Hepatocyte (in vitro differentiated cells): ENCODE measurements around the gene ACOT12. TPM values are rescaled to one million over a fixed set of nuclear protein-coding genes. Genes with fewer than 3 reads are reported as not detected.

Source experiments
- DNase-seq: peaks from one replicate; pipeline ENCODE4 v3.0.0-alpha.2; 2016; ENCODE audit warnings: low spot score
- H2AFZ ChIP-seq: fragments of 200-600 bp; sonication (generic); 2 replicates; pipeline ENCODE4 v1.6.0; 2016; ENCODE audit warnings: antibody characterized with exemption, mild to moderate bottlenecking
- H3K27ac ChIP-seq: fragments of 200-600 bp; sonication (generic); 2 replicates; pipeline ENCODE4 v1.5.1; 2016; ENCODE audit warnings: mild to moderate bottlenecking
- H3K27me3 ChIP-seq: fragments of 200-600 bp; sonication (generic); 2 replicates; pipeline ENCODE4 v1.6.1; 2016
- H3K36me3 ChIP-seq: fragments of 200-600 bp; sonication (generic); replicated peaks from 2 replicates; pipeline ENCODE4 v1.5.1; 2016; ENCODE audit warnings: low read depth; ENCODE audit not compliant: insufficient read depth
- H3K4me1 ChIP-seq: fragments of 200-600 bp; sonication (generic); 2 replicates; pipeline ENCODE4 v1.5.1; 2016; ENCODE audit warnings: mild to moderate bottlenecking, moderate library complexity; ENCODE audit not compliant: insufficient read depth
- H3K4me2 ChIP-seq: fragments of 200-600 bp; sonication (generic); 2 replicates; pipeline ENCODE4 v1.6.0; 2016
- H3K4me3 ChIP-seq: fragments of 200-600 bp; sonication (generic); 2 replicates; pipeline ENCODE4 v1.5.1; 2016; ENCODE audit warnings: mild to moderate bottlenecking
- H3K79me2 ChIP-seq: fragments of 200-600 bp; sonication (generic); 2 replicates; pipeline ENCODE4 v1.6.0; 2017; ENCODE audit warnings: mild to moderate bottlenecking
- H3K9me2 ChIP-seq: fragments of 200-600 bp; sonication (generic); replicated peaks from 2 replicates; pipeline ENCODE4 v1.6.0; 2017; ENCODE audit warnings: mild to moderate bottlenecking; ENCODE audit not compliant: insufficient read depth
- H3K9me3 ChIP-seq: fragments of 200-600 bp; sonication (generic); 2 replicates; pipeline ENCODE4 v1.5.1; 2016; ENCODE audit warnings: low read depth, mild to moderate bottlenecking
- H4K20me1 ChIP-seq: fragments of 200-600 bp; sonication (generic); 2 replicates; pipeline ENCODE4 v1.6.0; 2016; ENCODE audit warnings: mild to moderate bottlenecking; ENCODE audit not compliant: insufficient read depth, poor library complexity, severe bottlenecking
- EZH2 ChIP-seq: fragments of 200-600 bp; sonication (generic); IDR thresholded peaks from 2 replicates; pipeline ENCODE4 v1.6.1; 2016; ENCODE audit warnings: antibody characterized with exemption, mild to moderate bottlenecking, borderline replicate concordance
- EZH2phosphoT487 ChIP-seq: fragments of 200-600 bp; sonication (generic); IDR thresholded peaks from one replicate; pipeline ENCODE4 v1.6.1; 2018; ENCODE audit warnings: antibody characterized with exemption, mild to moderate bottlenecking, low read depth, moderate library complexity; ENCODE audit not compliant: unreplicated experiment, severe bottlenecking
- WGBS: methylation state at CpG from one replicate; pipeline ENCODE4 v1.1.6; 2016; ENCODE audit warnings: low lambda C conversion rate; ENCODE audit errors: missing lambda C conversion rate; 5-methylcytosine and 5-hydroxymethylcytosine counted together
- polyA plus RNA-seq: library from polyadenylated mRNA; unstranded; fragments of >200 nt; fragmentation: Nextera tagmentation; extraction: Ambion mirVana; gene quantifications from 2 replicates; pipeline ENCODE4 v1.2.1, GENCODE V29; 2016
- total RNA-seq: library from RNA; depleted of rRNA; stranded (reverse); fragments of >200 nt; gene quantifications from 2 replicates; pipeline ENCODE4 v1.2.3, GENCODE V29; 2014
- TF ChIP-seq, protein P1 (sequence below): fragments of 200-600 bp; sonication (generic); IDR thresholded peaks from 2 replicates; pipeline ENCODE4 v1.5.1; 2016; ENCODE audit warnings: antibody characterized with exemption, mild to moderate bottlenecking; ENCODE audit not compliant: poor library complexity

Gene ACOT12
- total and polyA plus RNA-seq, 2 experiments from 2014 or later = 2.9 to 10.2 TPM

GRCh38 chr5:81354093-81354492 is 39.8 kb downstream of the ACOT12 start:
- no peak overlapping the region for H2AFZ ChIP-seq
- no peak overlapping the region for H3K4me3 ChIP-seq
- H4K20me1 ChIP-seq = no peaks in the 10 kb centered on the region
- WGBS = 38% methylated on average over 2 of the region's 2 CpGs
- H3K4me1 ChIP-seq = peaks cover 9% of the 10 kb centered on the region
- TF ChIP-seq, protein P1, sequence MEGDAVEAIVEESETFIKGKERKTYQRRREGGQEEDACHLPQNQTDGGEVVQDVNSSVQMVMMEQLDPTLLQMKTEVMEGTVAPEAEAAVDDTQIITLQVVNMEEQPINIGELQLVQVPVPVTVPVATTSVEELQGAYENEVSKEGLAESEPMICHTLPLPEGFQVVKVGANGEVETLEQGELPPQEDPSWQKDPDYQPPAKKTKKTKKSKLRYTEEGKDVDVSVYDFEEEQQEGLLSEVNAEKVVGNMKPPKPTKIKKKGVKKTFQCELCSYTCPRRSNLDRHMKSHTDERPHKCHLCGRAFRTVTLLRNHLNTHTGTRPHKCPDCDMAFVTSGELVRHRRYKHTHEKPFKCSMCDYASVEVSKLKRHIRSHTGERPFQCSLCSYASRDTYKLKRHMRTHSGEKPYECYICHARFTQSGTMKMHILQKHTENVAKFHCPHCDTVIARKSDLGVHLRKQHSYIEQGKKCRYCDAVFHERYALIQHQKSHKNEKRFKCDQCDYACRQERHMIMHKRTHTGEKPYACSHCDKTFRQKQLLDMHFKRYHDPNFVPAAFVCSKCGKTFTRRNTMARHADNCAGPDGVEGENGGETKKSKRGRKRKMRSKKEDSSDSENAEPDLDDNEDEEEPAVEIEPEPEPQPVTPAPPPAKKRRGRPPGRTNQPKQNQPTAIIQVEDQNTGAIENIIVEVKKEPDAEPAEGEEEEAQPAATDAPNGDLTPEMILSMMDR = no peak
- no peak for TF ChIP-seq EZH2
- TF ChIP-seq EZH2phosphoT487 = no peak
- H3K27ac ChIP-seq = peak overlapping the region; percentile 32
- H3K9me3 ChIP-seq = no peaks in the 10 kb centered on the region
- H3K36me3 ChIP-seq = no peaks in the 10 kb centered on the region
- no peak overlapping the region for H3K4me2 ChIP-seq
- H3K27me3 ChIP-seq = no peaks in the 10 kb centered on the region
- DNase-seq = no peak
- no peaks in the 10 kb centered on the region for H3K9me2 ChIP-seq
- H3K79me2 ChIP-seq = no peaks in the 10 kb centered on the region

GRCh38 chr5:81353189-81353588 is 40.7 kb downstream of the ACOT12 start:
- 58% methylated on average over 5 of the region's 5 CpGs for WGBS
- Histone ChIP-seq H3K9me3 (no peaks in the 10 kb centered on the region), H3K4me3 (no peak overlapping the region), H3K4me2 (peak overlapping the region; percentile 32), H3K27ac (peak overlapping the region; percentile 32), H4K20me1 (no peaks in the 10 kb centered on the region), H3K27me3 (no peaks in the 10 kb centered on the region), H3K36me3 (no peaks in the 10 kb centered on the region), H3K79me2 (no peaks in the 10 kb centered on the region), H2AFZ (no peak overlapping the region), H3K9me2 (no peaks in the 10 kb centered on the region), H3K4me1 (peaks cover 9% of the 10 kb centered on the region)
- TF ChIP-seq EZH2phosphoT487 (no peak), EZH2 (no peak)
- TF ChIP-seq, protein P1 = no peak
- peak; percentile 40 for DNase-seq

- H3K9me3 ChIP-seq = no peaks in the 10 kb centered on the region
- peaks cover 9% of the 10 kb centered on the region for H3K4me1 ChIP-seq
- H3K4me2 ChIP-seq = no peak overlapping the region
- H3K4me3 ChIP-seq = no peak overlapping the region
- H3K79me2 ChIP-seq = no peaks in the 10 kb centered on the region
- TF ChIP-seq, protein P1 = no peak
- TF ChIP-seq EZH2 (no peak), EZH2phosphoT487 (no peak)
- H3K27ac ChIP-seq = no peak overlapping the region
- DNase-seq = no peak
- H3K27me3 ChIP-seq = no peaks in the 10 kb centered on the region
- no peaks in the 10 kb centered on the region for H3K9me2 ChIP-seq
- H4K20me1 ChIP-seq = no peaks in the 10 kb centered on the region
- H3K36me3 ChIP-seq = no peaks in the 10 kb centered on the region
- no peak overlapping the region for H2AFZ ChIP-seq
Observed at GRCh38 chr5:81350507-81350906, 43.4 kb downstream of the ACOT12 start.

- Histone ChIP-seq H3K27me3 (no peaks in the 10 kb centered on the region), H3K79me2 (no peaks in the 10 kb centered on the region)
- WGBS = 78% methylated on average over 4 of the region's 4 CpGs
Observed at GRCh38 chr5:81349161-81349560, 44.8 kb downstream of the ACOT12 start.

More at GRCh38 chr5:81349161-81349560, 44.8 kb downstream of the ACOT12 start:
- Histone ChIP-seq H2AFZ (no peak overlapping the region), H3K4me2 (no peak overlapping the region), H3K9me2 (no peaks in the 10 kb centered on the region), H3K4me3 (no peak overlapping the region), H3K9me3 (no peaks in the 10 kb centered on the region), H4K20me1 (no peaks in the 10 kb centered on the region), H3K27ac (no peak overlapping the region), H3K4me1 (peaks cover 8% of the 10 kb centered on the region), H3K36me3 (no peaks in the 10 kb centered on the region)
- TF ChIP-seq, protein P1 = no peak
- TF ChIP-seq EZH2 (no peak), EZH2phosphoT487 (no peak)
- no peak for DNase-seq
